ENCODE data around the gene INO80.

INO80 gene

DNA sequence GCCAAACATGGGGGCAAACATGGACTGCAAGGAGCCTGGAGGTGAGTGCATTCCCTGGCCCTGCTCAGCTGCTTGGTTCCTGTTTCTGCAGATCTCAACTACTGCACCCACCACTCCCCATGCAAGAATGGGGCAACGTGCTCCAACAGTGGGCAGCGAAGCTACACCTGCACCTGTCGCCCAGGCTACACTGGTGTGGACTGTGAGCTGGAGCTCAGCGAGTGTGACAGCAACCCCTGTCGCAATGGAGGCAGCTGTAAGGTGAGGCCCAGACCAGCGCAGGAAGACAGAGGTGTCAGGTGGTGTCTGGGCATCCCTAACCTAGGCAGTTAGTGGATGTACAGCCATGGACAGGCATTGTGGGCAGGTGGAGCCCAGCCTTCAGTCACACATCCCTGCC, 181.6 kb downstream of the INO80 start:
- TF ChIP-seq, protein P1, sequence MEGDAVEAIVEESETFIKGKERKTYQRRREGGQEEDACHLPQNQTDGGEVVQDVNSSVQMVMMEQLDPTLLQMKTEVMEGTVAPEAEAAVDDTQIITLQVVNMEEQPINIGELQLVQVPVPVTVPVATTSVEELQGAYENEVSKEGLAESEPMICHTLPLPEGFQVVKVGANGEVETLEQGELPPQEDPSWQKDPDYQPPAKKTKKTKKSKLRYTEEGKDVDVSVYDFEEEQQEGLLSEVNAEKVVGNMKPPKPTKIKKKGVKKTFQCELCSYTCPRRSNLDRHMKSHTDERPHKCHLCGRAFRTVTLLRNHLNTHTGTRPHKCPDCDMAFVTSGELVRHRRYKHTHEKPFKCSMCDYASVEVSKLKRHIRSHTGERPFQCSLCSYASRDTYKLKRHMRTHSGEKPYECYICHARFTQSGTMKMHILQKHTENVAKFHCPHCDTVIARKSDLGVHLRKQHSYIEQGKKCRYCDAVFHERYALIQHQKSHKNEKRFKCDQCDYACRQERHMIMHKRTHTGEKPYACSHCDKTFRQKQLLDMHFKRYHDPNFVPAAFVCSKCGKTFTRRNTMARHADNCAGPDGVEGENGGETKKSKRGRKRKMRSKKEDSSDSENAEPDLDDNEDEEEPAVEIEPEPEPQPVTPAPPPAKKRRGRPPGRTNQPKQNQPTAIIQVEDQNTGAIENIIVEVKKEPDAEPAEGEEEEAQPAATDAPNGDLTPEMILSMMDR (IDR thresholded peaks at IDR 0.05; ENCODE audit: borderline replicate concordance, insufficient read depth, low read depth, low read length) = no peak

DNA sequence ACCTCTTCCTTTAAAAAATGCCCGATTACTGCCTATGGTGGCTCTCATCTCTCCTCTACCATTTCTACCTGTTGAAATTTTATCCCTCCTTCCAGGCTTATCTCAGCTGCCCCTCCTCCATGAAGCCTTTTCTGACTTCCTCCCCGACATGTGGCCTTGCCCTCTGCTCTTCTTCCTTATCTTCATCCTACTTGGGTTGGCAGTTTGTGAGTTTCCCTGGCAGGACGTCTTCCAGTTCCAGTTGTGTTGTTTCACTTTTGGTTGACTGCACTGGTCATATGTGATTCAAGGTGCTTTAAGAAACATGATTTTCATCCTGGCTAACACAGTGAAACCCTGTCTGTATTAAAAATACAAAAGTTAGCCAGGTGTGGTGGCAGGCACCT, 182.6 kb downstream of the INO80 start:
- TF ChIP-seq, protein P1 (IDR thresholded peaks at IDR 0.05; ENCODE audit: borderline replicate concordance, insufficient read depth, low read depth, low read length) = no peak
- H3K4me3 ChIP-seq (ENCODE audit: low read depth, low read length) = no peak overlapping the region

More for the DNA sequence above, 181.6 kb downstream of the INO80 start:
- no peak overlapping the region for H3K4me3 ChIP-seq (ENCODE audit: low read depth, low read length)

DNA sequence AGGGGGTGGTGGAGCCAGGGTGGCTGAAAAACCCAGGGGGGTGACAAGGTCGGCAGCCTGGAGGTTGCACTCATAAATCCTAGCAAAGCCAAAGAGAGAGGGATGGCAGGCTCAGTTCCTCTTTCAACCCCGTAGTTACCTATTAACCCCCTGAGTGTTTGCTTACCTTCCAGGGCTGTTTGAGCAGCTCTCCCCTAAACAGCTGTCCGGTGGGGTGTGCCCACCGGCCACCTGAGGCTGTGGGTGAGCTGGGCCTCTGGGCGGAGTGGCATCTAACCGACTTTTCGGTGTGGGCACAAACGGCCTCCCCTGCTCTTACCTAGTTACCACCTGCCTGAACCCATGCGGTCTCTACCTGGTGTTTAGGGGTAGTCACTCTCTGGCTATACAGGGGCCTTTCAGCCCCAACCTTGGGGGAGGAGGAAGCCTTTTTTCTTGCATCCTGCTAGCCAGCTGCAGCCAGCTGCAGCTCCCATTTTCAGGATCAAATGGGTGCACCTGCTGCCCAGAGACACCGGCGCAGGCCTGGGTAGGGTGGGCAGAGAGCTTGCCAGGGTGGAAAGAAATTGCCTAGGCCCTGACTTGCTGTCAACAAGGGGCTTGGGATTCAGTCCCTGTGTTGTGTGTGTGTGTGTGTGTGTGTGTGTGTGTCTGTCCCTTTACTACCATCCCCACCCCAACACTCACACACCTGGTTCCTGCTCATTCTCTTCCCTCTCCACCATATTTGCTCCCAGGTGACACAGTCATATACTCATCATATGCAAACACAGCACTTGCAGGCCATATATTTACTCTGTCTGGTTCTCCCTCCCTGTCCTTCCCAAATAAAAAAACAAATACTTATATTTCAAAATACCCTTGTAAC, 183.2 kb downstream of the INO80 start:
- H3K4me3 ChIP-seq (ENCODE audit: low read depth, low read length) = no peak overlapping the region
- TF ChIP-seq, protein P1 (IDR thresholded peaks at IDR 0.05; ENCODE audit: borderline replicate concordance, insufficient read depth, low read depth, low read length) = no peak

DNA sequence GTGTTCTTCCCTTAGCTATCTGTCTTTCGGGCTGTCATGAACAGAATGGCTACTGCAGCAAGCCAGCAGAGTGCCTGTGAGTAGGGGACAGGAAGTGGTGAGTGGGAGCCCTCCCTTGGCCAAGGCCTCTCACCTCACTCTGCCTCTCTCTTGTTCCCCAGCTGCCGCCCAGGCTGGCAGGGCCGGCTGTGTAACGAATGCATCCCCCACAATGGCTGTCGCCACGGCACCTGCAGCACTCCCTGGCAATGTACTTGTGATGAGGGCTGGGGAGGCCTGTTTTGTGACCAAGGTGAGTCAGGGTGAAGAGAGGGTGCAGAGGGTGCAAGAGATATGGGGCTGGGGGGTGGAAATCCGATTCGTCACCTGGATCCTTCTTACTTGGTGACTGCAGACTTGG, 183.9 kb downstream of the INO80 start:
- TF ChIP-seq, protein P1 (IDR thresholded peaks at IDR 0.05; ENCODE audit: borderline replicate concordance, insufficient read depth, low read depth, low read length) = no peak
- no peak overlapping the region for H3K4me3 ChIP-seq (ENCODE audit: low read depth, low read length)

DNA sequence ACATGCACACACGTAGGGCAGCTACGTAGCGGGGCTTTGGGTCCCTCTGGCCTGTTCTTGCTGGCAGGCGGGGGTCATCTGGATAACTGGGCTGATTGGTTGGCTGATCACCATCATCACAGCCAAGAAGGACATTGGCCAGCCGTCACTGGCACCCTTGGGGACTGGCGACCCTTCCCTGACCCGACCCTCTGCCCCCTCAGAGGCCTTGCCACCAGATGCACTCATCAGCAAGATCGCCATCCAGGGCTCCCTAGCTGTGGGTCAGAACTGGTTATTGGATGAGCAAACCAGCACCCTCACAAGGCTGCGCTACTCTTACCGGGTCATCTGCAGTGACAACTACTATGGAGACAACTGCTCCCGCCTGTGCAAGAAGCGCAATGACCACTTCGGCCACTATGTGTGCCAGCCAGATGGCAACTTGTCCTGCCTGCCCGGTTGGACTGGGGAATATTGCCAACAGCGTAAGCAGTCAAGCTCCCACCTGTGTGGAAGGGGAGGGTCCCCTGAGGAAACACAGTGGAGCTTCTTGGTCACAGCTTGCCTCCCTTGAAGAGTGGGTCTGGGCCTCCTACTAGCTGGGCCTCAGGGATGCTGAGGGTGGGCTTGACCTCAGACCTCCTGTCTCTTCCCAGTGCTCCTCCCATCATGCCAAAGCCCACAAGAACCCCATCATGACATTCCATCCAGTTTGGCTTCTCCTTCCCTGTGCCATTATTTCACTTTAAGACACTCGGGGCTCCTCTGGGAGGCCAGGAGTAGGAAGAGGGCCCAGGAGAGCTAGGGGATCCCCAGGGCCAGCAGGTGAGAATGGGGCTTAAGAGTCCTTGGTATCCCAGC, 184.6 kb downstream of the INO80 start:
- TF ChIP-seq, protein P1 (IDR thresholded peaks at IDR 0.05; ENCODE audit: borderline replicate concordance, insufficient read depth, low read depth, low read length) = no peak
- no peak overlapping the region for H3K4me3 ChIP-seq (ENCODE audit: low read depth, low read length)

DNA sequence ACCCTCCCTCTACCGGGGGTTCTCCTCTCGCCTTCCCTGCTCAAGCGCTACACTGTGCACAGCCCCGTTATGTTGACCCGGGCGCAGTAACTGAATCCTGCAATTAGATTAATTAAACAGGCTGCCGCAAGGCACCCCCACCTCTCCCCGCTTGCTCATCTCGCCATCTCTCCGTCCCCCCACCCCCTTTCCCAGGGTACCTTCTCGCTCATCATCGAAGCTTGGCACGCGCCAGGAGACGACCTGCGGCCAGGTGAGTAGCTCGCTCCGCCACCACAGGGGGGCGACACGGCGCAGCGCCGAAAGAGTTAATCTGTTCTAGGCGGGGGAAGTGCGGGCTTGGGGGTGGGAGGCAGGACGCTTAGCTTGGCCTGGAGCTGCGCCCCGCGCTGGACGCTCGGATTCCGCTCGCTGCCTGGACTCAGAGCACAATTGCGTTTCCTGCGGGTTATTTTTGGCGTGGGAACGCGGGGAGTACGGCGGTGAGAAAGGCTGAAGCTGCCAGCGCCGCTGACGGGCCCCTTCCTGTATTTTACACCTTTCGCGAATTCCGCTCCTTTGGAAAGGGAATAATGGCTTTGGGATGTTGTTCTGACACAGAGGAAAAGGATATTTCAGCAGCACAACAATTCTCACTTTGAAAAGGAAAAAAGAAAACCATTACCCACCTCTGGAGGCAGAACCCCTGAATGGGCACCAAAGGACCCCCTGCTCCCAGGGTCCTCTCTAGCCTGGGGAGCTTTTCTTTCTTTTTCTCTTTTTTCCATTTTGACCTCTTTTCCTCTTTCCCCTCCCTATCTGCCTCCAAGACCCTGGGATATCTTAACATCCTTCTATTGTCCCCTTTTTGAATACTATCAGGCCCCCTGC, 185.4 kb downstream of the INO80 start:
- TF ChIP-seq, protein P1 (IDR thresholded peaks at IDR 0.05; ENCODE audit: borderline replicate concordance, insufficient read depth, low read depth, low read length) = peak; percentile 90
- H3K4me3 ChIP-seq (ENCODE audit: low read depth, low read length) = no peak overlapping the region

Data from GM12875 (cell line).